Right ventricle myocardium inferior (tissue), 1 donor: Measurements from ENCODE around the gene STK38. TPM values are rescaled to one million over a fixed set of nuclear protein-coding genes. Genes with fewer than 3 reads are reported as not detected.

Experiments
- ATAC-seq: fragments of 200-7000 bp; cut with Tn5 transposase; one replicate; pipeline ENCODE4 v1.9.1; 2020; ENCODE audit warnings: mild to moderate bottlenecking, moderate library complexity
- DNase-seq: peaks from one replicate; pipeline ENCODE4 v3.0.0; 2021; ENCODE audit errors: missing footprints
- intact Hi-C: fragments of 100-400 bp; cut with DNase I; formaldehyde crosslinking; loops from one replicate; pipeline ENCODE4 v1.11.0; 2022
- total RNA-seq: library from RNA; stranded (reverse); fragmentation: NEBNext Ultra II Directional; extraction: Animal tissue kit (Norgen Biotek cat#: 25700); gene quantifications from one replicate; pipeline ENCODE4 v1.2.1, GENCODE V29; 2021
- donor health status: DM: no; HTN: yes; CAD: no; lungs with severe emphysema.

Gene STK38
- total RNA-seq, 1 donor from 2014 or later = 22.6 TPM

- ATAC-seq (no peak), DNase-seq (no peak)
- intact Hi-C loops = no loop called here
These were observed 24.1 kb upstream of the STK38 start for GRCh38 chr6:36571122-36572043.

GRCh38 chr6:36570264-36570663 lies 23.0 kb upstream of the STK38 start:
- intact Hi-C loops = no loop called here

GRCh38 chr6:36566418-36566905 lies 19.2 kb upstream of the STK38 start:
- intact Hi-C loops = no loop called here
- DNase-seq = no peak
- no peak for ATAC-seq

More at GRCh38 chr6:36570264-36570663, 23.0 kb upstream of the STK38 start:
- DNase-seq (no peak), ATAC-seq (no peak)

DNA sequence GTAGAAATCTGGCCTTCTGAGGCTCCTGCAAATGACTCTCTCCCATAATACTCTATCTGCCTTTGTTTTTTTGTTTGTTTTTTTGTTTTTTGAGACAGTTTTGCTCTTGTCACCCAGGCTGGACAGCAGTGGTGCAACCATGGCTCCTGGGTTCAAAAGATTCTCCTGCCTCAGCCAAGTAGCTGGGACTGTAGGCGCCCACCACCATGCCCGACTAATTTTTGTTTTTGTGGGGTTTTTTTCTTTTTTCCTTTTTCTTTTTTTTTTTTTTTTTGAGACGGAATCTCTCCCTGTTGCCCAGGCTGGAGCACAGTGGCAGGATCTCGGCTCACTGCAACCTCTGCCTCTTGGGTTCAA lies 16.6 kb upstream of the STK38 start:
- DNase-seq (no peak), ATAC-seq (no peak)
- intact Hi-C loops = no loop called here

- ATAC-seq (no peak), DNase-seq (no peak)
- intact Hi-C loops = no loop called here
These were observed 16.1 kb upstream of the STK38 start for GRCh38 chr6:36563237-36563927.

- ATAC-seq (no peak), DNase-seq (no peak)
- intact Hi-C loops = no loop called here
These were observed 13.5 kb upstream of the STK38 start for GRCh38 chr6:36560822-36561221.

- no peak for DNase-seq
- intact Hi-C loops = no loop called here
- ATAC-seq = no peak
These were observed 11.9 kb upstream of the STK38 start for GRCh38 chr6:36559011-36559793.

GRCh38 chr6:36556281-36556680 lies 9.0 kb upstream of the STK38 start:
- intact Hi-C loops = no loop called here
- no peak for DNase-seq
- no peak for ATAC-seq

DNA sequence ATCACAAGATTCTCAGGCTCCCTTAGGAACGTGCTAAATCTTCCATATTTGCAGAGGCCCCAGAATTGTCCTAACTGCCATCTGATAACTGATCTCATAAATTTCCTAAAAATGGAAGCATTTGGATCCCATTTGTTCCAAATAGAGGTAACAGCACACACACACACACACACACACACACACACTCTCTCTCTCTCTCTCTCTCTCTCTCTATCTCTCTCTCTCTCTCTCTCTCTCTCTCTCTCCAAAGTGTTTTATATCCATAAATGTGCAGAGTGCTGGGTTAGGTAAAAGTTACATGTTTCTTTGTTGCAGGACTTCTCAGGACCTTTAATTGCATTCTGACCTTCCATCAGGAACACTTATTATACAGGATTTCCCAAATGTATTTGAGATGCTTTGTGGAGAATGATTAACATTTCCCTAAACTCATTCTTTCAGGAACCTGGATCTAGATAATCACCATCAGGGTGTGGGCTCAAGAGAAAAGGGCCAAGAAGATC lies 8.5 kb upstream of the STK38 start:
- DNase-seq = no peak
- intact Hi-C loops = no loop called here
- ATAC-seq = no peak

DNA sequence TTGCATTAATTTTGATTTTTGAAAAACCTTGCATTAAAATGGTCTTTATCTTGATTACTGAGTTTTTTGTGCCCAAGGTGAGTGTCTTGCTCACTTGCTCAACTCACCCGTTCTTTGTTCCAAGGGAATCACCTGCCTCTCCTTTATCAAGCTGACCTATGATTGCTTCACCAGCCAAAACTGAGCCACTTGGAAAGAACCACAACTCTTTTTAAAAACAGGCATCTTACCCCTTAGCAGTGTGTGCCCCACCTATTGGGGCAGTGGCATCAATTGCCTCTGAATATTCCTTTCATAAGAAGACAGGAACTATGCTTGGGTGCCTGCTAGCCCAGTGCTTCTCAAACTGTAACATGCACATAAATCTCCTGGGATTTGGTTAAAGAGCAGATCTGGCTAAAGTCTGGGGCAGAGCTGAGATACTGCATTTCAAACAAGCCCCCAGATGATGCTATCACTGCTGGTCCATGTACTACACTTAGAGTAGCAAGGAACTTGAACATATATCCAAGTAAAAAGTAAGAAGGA lies 3.3 kb upstream of the STK38 start:
- ATAC-seq (no peak), DNase-seq (no peak)
- intact Hi-C loops = no loop called here

DNA sequence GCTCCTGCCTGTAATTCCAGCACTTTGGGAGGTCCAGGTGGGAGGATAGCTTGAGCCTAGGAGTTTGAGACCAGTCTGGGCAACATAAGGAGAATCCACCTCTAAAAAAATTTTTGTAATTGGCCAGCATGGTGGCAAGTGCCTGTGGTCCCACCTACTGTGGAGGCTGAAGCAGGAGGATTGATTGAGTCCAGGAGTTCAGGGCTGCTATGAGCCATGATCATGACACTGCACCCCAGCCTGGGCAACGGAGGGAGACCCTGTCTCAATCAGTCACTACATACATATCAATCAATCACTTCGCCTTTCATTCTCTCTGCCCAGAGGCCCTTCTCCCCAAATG lies 1.1 kb upstream of the STK38 start:
- ATAC-seq (no peak), DNase-seq (no peak)
- intact Hi-C loops = loop anchor here (5.0 kb wide), 2 partner anchors 126 to 134 kb away; no protein-coding TSS in a partner anchor

DNA sequence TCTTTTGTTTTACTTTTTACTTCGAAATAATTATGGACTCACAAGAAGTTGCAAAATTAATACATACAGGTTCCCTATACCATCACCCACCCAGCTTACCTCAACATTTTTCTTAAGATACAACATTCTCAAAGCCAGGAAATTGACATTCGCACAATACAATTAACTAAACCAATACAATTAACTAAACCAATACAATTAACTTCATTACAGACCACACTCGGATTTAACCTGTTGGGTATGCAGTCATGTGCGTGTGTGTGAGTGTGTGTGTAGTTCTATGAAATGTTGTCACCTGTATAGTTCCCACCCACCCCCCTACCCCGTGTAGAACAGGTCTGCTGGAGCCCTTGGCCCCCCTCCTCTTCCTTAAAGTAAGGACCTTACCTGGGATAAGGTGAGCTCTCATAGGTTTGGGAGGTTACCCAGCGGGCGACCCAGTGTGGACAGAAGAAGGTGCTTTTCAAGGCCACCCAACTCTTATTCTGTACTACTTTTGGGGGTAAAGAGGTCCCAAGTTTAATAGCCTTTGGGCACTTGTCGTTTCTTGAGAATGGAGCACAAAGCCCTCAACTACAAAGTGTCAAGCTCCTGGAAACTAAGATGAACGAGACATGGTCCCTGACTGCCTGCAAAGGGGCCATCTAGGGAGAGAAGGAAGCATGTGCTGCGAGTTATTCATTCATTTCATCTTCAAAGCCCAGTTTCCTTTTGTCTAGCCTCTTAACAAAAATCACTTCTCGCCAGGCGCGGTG lies 544 bp upstream of the STK38 start:
- intact Hi-C loops = loop anchor here (1.0 to 5.0 kb wide), 4 partner anchors 46 to 134 kb away; partner anchors contain the start of gene SRSF3
- DNase-seq = no peak
- no peak for ATAC-seq

DNA sequence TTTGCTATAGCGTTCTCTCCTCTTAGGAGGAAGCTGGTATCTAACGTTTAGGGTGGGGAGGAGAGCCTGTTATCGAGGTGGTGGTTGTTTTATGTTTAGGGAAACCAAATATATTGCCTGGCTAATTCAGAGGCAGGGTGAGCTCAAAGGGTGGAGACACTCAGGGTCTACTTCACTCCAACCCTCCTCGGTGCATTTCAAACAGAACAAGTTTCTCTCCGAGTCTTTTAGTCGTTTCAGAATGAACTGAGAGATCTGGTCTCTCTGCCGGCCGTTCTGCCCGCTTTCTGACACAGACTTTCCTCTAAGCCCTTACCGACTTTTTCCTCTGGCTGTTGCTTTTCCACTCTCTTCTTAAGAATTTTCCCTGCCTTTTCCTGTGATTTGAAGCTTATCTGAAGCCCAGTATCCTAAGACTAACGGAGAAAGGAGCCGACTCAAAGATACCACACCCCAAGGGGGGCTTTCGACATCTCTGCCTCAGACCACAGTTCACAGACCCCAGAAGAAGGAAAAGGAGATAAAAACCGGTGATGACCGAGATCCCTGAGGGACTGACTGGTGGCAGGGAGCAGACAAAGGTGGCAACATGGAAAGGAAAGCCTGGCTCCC lies 865 bp downstream of the STK38 start:
- DNase-seq (no peak), ATAC-seq (peak; percentile 14)
- intact Hi-C loops = loop anchor here (2.0 to 5.0 kb wide), 3 partner anchors 102 to 136 kb away; no protein-coding TSS in a partner anchor

DNA sequence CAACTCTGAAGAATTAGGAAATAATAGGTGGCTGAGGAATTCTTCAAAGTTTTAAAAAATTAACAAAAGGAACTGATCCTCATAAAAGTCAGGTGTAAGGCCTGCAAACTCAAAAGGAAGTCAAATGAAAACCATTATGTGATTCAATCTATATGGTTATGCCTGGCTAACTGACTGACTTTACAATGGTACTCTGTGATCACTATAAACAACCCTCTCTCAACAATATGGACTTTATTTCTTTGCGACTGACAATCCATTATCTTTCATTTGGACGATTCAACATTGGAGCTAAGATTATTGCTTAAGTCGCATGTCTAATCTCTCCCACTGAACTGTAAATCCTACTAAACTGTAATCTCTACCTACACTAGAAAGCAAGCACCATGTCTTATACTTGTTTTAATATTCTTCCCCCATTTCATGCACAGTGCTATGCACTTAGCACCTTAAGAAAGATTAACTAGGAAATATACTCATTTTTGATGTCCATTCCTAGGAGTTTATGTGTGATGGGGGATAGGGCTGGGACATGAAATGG lies 1.4 kb downstream of the STK38 start:
- intact Hi-C loops = loop anchor here (2.0 to 5.0 kb wide), 3 partner anchors 101 to 136 kb away; no protein-coding TSS in a partner anchor
- ATAC-seq = no peak
- DNase-seq = no peak

- no peak for DNase-seq
- intact Hi-C loops = no loop called here
These were observed 3.1 kb downstream of the STK38 start for GRCh38 chr6:36544228-36544627.

GRCh38 chr6:36542041-36542440 lies 5.2 kb downstream of the STK38 start:
- ATAC-seq = no peak
- intact Hi-C loops = no loop called here
- DNase-seq = no peak

More at GRCh38 chr6:36544228-36544627, 3.1 kb downstream of the STK38 start:
- no peak for ATAC-seq

DNA sequence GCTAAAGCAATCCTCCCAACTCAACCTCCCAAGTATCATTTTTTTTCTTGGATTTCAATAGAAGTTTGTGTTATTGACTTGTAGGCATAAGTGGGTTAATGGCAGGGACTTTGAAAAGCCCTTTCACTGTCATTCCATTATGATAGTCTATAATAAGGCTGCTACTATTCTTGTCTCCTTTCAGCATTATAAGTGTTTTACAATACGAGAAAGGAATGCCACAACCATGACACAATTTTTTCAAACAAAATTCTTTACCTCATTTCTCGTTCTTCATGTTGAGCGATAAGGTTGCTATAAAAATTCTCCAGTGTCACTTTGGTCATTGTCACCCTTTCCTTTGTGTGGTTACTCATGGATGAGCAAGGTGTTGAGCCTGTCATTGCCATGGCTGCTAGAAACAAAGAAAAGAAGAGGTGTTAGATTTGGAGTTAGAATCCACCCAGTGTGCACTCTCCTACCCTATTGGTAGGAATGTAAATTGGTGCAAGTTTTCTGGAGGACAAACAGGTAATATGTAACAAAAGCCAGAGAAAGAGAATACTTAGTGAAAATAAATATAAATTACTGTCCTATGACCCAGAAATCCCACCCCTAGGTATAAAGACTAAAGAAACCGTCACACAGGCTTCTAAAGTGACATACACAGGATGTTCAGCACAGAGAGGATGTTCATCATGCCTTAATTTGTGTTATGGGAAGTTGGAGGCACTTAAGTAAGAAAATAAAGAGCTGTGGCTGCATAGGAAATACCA lies 7.3 kb downstream of the STK38 start:
- ATAC-seq (peak; percentile 90), DNase-seq (no peak)

More for the DNA sequence above, 7.3 kb downstream of the STK38 start:
- intact Hi-C loops = no loop called here
